Muscle of leg (tissue), 16 donors: ENCODE measurements around the gene MLST8. TPM values are rescaled to one million over a fixed set of nuclear protein-coding genes. Genes with fewer than 3 reads are reported as not detected.
A peak's percentile ranks its signal among the peaks of the same experiment; 100 is the strongest.

Experiments used
- DNase-seq: peaks from one replicate; pipeline ENCODE4 v3.0.0; 2013
- H3K27ac ChIP-seq: one replicate; pipeline ENCODE4 v1.5.1; 2013; ENCODE audit warnings: mild to moderate bottlenecking, low read length, control low read depth
- H3K27me3 ChIP-seq: one replicate; pipeline ENCODE4 v1.6.1; 2013; ENCODE audit warnings: low read length; ENCODE audit not compliant: control insufficient read depth, insufficient read depth
- H3K36me3 ChIP-seq: one replicate; pipeline ENCODE4 v1.6.1; 2013; ENCODE audit warnings: low read length; ENCODE audit not compliant: control insufficient read depth, insufficient read depth
- H3K4me1 ChIP-seq: one replicate; pipeline ENCODE4 v1.6.1; 2013; ENCODE audit warnings: low read length; ENCODE audit not compliant: control insufficient read depth, insufficient read depth
- H3K4me3 ChIP-seq: one replicate; pipeline ENCODE4 v1.5.1; 2013; ENCODE audit warnings: low read length, control low read depth
- H3K9me3 ChIP-seq: replicated peaks from 2 replicates; pipeline ENCODE4 v1.6.1; 2013; ENCODE audit warnings: low read depth, low read length; ENCODE audit not compliant: control insufficient read depth
- WGBS: methylation state at CpG from one replicate; pipeline ENCODE4 v1.1.5; 2013; ENCODE audit warnings: missing lambda C conversion rate; ENCODE audit not compliant: insufficient coverage; 5-methylcytosine and 5-hydroxymethylcytosine counted together
- long read RNA-seq, 11 donors: transcript quantifications; one replicate each; lab custom pipeline, GENCODE V29; 2026
- polyA plus RNA-seq, 8 donors: library from polyadenylated mRNA; unstranded; fragments of 120-200 nt; gene quantifications; one replicate each; pipeline versions ENCODE4 v1.2.1 to v1.2.3, GENCODE V29; 2013; ENCODE audit warnings: inconsistent platforms in 1 of 8, low replicate concordance in 1 of 8; ENCODE audit not compliant: insufficient read length in 8 of 8, insufficient read depth in 1 of 8
- total RNA-seq: library from RNA; stranded (reverse); fragments of 120-200 nt; gene quantifications from one replicate; pipeline ENCODE4 v1.2.4, GENCODE V29; 2013

The MLST8 gene
- total RNA-seq (13.7 TPM), polyA plus RNA-seq (10 to 100 TPM; 30.6 to 38.2 (median 34.5) TPM)
- long read RNA-seq, donor 1, partial matches to known transcripts = 0 of 7 reads
- long read RNA-seq, donor 1, other reads (novel, unspliced or antisense) = 0 of 7 reads
- long read RNA-seq, donor 2, partial matches to known transcripts = 0 of 1 reads
- long read RNA-seq, donor 2, other reads (novel, unspliced or antisense) = 0 of 1 reads
- long read RNA-seq, donor 3, transcript MLST8-203 (9 exons, 1,691 nt) = major isoform, 5 of 15 reads
- long read RNA-seq, donor 3, partial matches to known transcripts = 0 of 15 reads
- long read RNA-seq, donor 3, other reads (novel, unspliced or antisense) = 0 of 15 reads
- long read RNA-seq, donor 4, partial matches to known transcripts = 0 of 12 reads
- long read RNA-seq, donor 4, other reads (novel, unspliced or antisense) = 0 of 12 reads
- long read RNA-seq, donor 5, transcript MLST8-215 (9 exons, 1,861 nt) = minor isoform, 6 of 39 reads
- long read RNA-seq, donor 5, transcript MLST8-203 (9 exons, 1,691 nt) = minor isoform, 10 of 39 reads
- long read RNA-seq, donor 5, transcript MLST8-232 (9 exons, 1,870 nt) = major isoform, 11 of 39 reads
- long read RNA-seq, donor 5, partial matches to known transcripts = 0 of 39 reads
- long read RNA-seq, donor 5, other reads (novel, unspliced or antisense) = 0 of 39 reads
- long read RNA-seq, donor 6, transcript MLST8-215 (9 exons, 1,861 nt) = minor isoform, 7 of 37 reads
- long read RNA-seq, donor 6, transcript MLST8-232 (9 exons, 1,870 nt) = major isoform, 12 of 37 reads
- long read RNA-seq, donor 6, partial matches to known transcripts = 0 of 37 reads
- long read RNA-seq, donor 6, other reads (novel, unspliced or antisense) = 0 of 37 reads
- long read RNA-seq, donor 7, partial matches to known transcripts = 0 of 12 reads
- long read RNA-seq, donor 7, other reads (novel, unspliced or antisense) = 0 of 12 reads
- long read RNA-seq, donor 8, partial matches to known transcripts = 0 of 4 reads
- long read RNA-seq, donor 8, other reads (novel, unspliced or antisense) = 0 of 4 reads
- long read RNA-seq, donor 9, partial matches to known transcripts = 0 of 8 reads
- long read RNA-seq, donor 9, other reads (novel, unspliced or antisense) = 0 of 8 reads
- long read RNA-seq, donor 10, partial matches to known transcripts = 0 of 10 reads
- long read RNA-seq, donor 10, other reads (novel, unspliced or antisense) = 0 of 10 reads
- long read RNA-seq, donor 11, transcript MLST8-232 (9 exons, 1,870 nt) = major isoform, 7 of 27 reads
- long read RNA-seq, donor 11, partial matches to known transcripts = 9 of 27 reads
- long read RNA-seq, donor 11, other reads (novel, unspliced or antisense) = 0 of 27 reads

DNA sequence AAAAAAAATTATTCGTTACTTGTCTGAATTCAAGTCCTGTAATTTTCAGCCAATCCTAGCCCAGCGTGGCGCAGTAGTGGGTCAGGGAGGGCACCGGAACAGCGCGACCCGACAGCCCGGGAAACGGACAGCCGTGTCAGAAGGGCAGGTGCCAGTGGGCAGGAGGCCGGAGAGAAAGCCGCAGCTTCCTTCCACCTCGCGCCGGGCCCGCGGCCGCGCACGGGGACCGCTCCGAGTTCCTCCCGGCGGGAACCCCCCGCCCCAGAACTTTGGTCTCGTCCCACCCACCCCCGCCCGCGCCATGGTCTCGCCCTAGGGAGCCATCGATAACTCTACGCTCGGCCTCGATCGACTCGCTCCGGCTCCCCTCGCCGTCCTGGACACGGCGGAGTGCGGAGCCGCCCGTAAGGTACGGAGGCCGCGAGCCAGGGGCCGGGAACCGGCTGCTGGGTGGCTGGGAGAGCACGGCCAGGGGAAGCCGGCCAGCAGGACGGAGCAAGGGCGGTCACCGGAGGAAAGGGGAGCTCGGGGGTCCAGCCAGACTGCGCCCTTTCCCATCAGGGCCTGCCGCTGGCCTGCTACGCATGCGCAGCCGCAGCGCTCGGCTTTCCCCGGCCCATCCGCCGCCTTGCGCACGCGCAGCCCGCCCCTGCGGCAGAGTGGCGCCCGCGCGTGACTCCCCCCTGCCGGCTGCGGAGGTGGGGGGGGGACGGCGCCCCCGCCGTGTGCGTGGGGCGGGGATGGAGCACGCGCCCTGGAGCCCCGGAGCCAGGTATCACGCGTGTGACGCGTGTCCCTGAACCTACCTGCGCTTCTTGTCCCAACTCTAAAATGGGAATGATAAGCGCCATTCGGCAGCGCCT is at the start of gene MLST8:
Gene MLST8, plus strand, starts transcription at position 351 of the 863 bp plus-strand sequence. CDS start 632 bp downstream, outside the sequence.
- under 1% methylated on average over 83 of the region's 93 CpGs for WGBS
- Histone ChIP-seq H3K4me1 (peaks cover 31% of the 10 kb centered on the region), H3K27ac (peak within 1 kb of the TSS; percentile 86)

GRCh38 chr16:2155977-2156848 is 49.0 kb upstream of the MLST8 start:
- WGBS = 4% methylated on average over 34 of the region's 47 CpGs
- peak overlapping the region; percentile 95 for H3K27ac ChIP-seq
- no peaks in the 10 kb centered on the region for H3K27me3 ChIP-seq
- DNase-seq = peak; percentile 82
- H3K4me1 ChIP-seq = peaks cover 86% of the 10 kb centered on the region
- peaks cover 22% of the 10 kb centered on the region for H3K36me3 ChIP-seq
- peak overlapping the region; percentile 91 for H3K4me3 ChIP-seq
- H3K9me3 ChIP-seq = no peaks in the 10 kb centered on the region

More for the DNA sequence above, at the start of gene MLST8:
- Histone ChIP-seq H3K27me3 (peaks cover 2% of the 10 kb centered on the region), H3K9me3 (no peaks in the 10 kb centered on the region), H3K4me3 (peak within 1 kb of the TSS; percentile 66), H3K36me3 (peaks cover 32% of the 10 kb centered on the region)
- DNase-seq = peak; percentile 93

DNA sequence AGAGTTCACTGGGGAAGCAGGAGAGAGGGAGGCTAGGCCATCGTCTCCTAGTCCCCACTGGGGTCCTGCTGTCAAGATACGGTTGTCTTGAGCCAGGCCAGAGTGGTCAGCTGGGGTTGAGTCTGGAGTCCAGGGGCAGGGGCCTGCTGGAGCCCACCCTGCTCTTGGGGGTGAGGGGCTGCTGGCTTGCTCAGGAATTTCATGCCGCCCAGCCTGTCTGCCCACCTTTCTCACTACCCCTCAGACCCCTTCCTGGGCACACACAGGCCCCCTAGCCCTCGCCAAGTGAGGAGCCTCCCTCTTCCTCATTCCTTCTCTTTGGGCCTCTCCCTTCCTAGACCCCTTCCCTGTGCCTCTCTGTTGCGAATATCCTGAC is 48.4 kb upstream of the MLST8 start:
- H3K27ac ChIP-seq = peak overlapping the region; percentile 95
- H3K4me1 ChIP-seq = peaks cover 86% of the 10 kb centered on the region
- peak overlapping the region; percentile 91 for H3K4me3 ChIP-seq
- H3K9me3 ChIP-seq = no peaks in the 10 kb centered on the region
- H3K27me3 ChIP-seq = no peaks in the 10 kb centered on the region
- 48% methylated on average over 4 of the region's 5 CpGs for WGBS
- no peak for DNase-seq
- H3K36me3 ChIP-seq = peaks cover 15% of the 10 kb centered on the region

- H3K9me3 ChIP-seq = no peaks in the 10 kb centered on the region
- H3K4me3 ChIP-seq = no peak overlapping the region
- no peaks in the 10 kb centered on the region for H3K27me3 ChIP-seq
- WGBS = 89% methylated on average over 17 of the region's 27 CpGs
- peaks cover 12% of the 10 kb centered on the region for H3K36me3 ChIP-seq
- DNase-seq = no peak
- H3K27ac ChIP-seq = peak overlapping the region; percentile 95
- H3K4me1 ChIP-seq = peaks cover 84% of the 10 kb centered on the region
Measured at GRCh38 chr16:2157480-2158261, 47.6 kb upstream of the MLST8 start.

DNA sequence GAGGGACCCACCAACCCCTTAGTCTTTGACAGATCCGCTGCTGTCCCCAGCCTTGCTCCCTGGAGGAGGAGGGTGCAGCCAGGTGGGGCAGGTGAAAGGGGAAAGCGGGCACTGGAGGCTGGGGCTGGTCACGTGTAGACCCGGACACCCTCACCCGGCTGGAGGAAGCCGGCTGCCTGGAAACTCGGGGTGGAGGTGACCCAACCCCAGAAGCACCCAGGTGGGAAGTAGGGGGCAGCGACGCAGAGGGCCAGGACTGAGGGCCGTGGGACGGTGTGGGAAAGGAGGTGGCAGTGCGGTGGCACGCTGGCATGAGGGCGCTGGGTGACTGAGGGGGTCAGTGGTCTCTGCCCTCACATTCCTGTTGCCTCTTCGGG is 47.0 kb upstream of the MLST8 start:
- H3K27me3 ChIP-seq = no peaks in the 10 kb centered on the region
- DNase-seq = no peak
- peaks cover 84% of the 10 kb centered on the region for H3K4me1 ChIP-seq
- H3K27ac ChIP-seq = peak overlapping the region; percentile 84
- peaks cover 8% of the 10 kb centered on the region for H3K36me3 ChIP-seq
- no peaks in the 10 kb centered on the region for H3K9me3 ChIP-seq
- WGBS = 79% methylated on average over 12 of the region's 15 CpGs
- H3K4me3 ChIP-seq = no peak overlapping the region

DNA sequence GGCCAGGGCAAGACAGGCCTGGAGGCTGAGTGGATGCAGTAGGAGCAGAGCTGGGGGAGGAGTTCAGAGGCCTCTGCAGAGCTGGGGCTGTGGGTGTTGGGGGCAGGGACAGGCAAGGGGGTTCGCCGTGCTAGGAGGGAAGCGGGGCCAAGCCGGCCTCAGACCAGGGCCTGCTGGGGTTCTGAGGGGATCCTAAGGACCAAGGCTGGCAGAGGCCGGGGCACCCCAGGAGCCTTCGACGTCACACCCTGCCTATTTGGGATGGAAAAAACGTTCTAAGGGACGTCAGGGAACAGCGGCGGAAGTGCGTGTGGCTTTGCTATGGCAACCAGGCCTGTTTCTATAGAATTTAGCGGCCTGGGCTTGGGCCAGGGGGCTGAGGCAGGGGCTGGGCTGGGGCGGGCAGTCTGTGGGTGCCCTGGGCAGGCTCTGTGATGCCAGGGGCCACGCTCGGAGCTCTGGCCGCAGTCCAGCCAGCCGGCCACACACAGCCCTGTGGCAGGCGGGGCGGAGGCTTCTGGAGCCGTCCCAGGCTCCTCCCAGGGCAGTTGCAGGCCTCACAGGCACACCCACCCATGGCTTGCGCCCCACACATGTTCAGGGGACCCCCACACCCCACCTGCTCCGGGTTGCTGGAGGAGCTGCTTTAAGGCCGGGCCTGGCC is 45.9 kb upstream of the MLST8 start:
- Histone ChIP-seq H3K4me1 (peaks cover 78% of the 10 kb centered on the region), H3K9me3 (no peaks in the 10 kb centered on the region), H3K4me3 (peak overlapping the region; percentile 19), H3K27ac (peak overlapping the region; percentile 84), H3K27me3 (no peaks in the 10 kb centered on the region), H3K36me3 (peaks cover 7% of the 10 kb centered on the region)
- 25% methylated on average over 23 of the region's 24 CpGs for WGBS
- peak; percentile 93 for DNase-seq

- H3K27ac ChIP-seq = peak overlapping the region; percentile 85
- H3K27me3 ChIP-seq = no peaks in the 10 kb centered on the region
- H3K4me3 ChIP-seq = peak overlapping the region; percentile 3
- peak; percentile 76 for DNase-seq
- 37% methylated on average over 16 of the region's 20 CpGs for WGBS
- no peaks in the 10 kb centered on the region for H3K9me3 ChIP-seq
- H3K36me3 ChIP-seq = peaks cover 11% of the 10 kb centered on the region
- H3K4me1 ChIP-seq = peaks cover 72% of the 10 kb centered on the region
Measured at GRCh38 chr16:2160915-2161551, 44.2 kb upstream of the MLST8 start.
